Fibroblast of villous mesenchyme (primary cell): ENCODE results near the gene OCSTAMP. TPM values are rescaled to one million over a fixed set of nuclear protein-coding genes. Genes with fewer than 3 reads are reported as not detected.

Experiments used
- DNase-seq: peaks from one replicate; pipeline ENCODE4 v3.0.0-alpha.2; 2010; ENCODE audit warnings: low read depth
- H3K4me3 ChIP-seq: 2 replicates; pipeline ENCODE4 v1.5.1; 2011; ENCODE audit warnings: low read depth, mild to moderate bottlenecking, low read length
- total RNA-seq: library from RNA; depleted of rRNA; stranded (reverse); fragments of >200 nt; gene quantifications from 2 replicates; pipeline ENCODE4 v1.2.3, GENCODE V29; 2012
- TF ChIP-seq, protein P1 (sequence below): IDR thresholded peaks from 2 replicates; pipeline ENCODE4 v1.5.1; 2012; ENCODE audit warnings: low read depth, mild to moderate bottlenecking, low read length; ENCODE audit not compliant: insufficient read depth

OCSTAMP gene
- total RNA-seq, 1 donor = not detected

DNA sequence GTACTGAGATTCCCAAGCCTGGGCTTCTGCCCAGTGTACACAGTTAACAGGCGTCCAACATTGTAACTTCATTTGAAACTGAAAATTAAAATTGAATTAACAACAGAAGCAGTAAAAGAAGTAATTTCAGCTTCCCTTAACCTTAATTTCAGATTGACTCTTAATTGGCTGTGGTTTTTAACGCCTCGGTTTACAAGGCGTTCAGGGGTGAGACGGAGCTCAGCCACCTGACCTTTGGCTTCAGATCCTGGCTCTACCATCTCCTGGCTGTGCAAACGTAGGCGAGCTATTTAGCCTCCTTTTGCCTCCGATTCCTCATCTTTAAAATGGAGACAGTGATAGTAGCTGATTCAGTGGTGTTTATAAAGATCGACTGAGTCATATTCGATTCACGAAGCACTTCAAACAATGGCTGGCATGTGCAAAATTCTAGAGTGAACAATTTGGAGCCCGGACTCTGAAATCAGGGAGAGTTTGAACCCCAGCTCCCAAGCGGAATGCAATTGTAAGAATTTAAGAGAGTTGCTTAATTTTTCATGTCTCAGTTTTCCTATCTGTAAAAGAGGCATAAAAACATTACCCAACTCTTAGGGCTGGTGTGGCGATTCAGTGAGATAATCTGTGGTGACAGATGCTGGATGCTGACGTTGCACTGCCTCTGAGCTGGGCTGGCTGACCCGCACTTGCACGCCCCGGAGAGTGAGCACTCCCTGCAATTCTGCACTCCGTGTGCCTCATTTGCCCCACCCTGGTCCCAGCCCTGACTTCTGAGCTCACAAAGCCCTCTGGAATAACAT lies 23.5 kb upstream of the OCSTAMP start:
- no peak for DNase-seq
- TF ChIP-seq, protein P1, sequence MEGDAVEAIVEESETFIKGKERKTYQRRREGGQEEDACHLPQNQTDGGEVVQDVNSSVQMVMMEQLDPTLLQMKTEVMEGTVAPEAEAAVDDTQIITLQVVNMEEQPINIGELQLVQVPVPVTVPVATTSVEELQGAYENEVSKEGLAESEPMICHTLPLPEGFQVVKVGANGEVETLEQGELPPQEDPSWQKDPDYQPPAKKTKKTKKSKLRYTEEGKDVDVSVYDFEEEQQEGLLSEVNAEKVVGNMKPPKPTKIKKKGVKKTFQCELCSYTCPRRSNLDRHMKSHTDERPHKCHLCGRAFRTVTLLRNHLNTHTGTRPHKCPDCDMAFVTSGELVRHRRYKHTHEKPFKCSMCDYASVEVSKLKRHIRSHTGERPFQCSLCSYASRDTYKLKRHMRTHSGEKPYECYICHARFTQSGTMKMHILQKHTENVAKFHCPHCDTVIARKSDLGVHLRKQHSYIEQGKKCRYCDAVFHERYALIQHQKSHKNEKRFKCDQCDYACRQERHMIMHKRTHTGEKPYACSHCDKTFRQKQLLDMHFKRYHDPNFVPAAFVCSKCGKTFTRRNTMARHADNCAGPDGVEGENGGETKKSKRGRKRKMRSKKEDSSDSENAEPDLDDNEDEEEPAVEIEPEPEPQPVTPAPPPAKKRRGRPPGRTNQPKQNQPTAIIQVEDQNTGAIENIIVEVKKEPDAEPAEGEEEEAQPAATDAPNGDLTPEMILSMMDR = no peak
- no peak overlapping the region for H3K4me3 ChIP-seq

DNA sequence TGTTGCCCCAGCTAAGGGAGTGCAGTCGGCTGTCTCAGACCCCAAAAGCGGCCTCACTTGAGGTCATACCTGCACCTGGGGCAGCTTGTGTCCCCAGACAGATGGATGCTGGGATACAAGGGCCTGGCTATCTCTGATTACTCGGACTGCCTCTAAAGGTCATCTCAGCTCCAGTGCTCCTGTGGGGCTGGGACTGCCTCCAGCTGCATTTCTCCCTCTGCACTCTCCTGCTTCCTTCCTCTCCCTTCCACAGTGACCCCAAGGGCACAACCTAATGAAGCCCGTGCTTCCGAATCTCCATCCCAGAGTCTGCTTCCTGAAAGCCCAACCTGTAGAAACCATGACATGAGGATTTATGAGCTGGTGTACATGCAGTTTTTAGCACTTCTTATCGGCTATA lies 22.8 kb upstream of the OCSTAMP start:
- TF ChIP-seq, protein P1 = no peak
- H3K4me3 ChIP-seq = no peak overlapping the region
- DNase-seq = no peak

DNA sequence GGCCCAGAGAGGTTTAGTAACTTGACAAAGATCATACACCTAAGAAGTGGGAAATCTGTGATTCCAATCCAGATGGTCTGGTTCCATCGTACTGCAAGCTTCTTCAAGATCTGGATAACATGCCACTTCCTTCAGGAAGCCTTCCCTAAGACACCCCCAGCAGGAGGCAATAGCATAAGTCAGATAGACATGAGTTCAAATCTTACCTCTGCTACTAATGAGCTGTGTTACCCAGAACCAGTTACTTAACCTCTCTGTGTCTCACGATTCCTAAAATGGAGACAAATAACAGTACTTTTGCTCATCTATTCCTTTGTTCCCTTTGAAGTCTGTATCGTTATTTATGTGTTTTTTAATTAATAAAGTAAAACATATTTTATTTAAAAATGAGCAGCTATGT lies 22.3 kb upstream of the OCSTAMP start:
- DNase-seq = no peak
- no peak overlapping the region for H3K4me3 ChIP-seq
- TF ChIP-seq, protein P1 = no peak

DNA sequence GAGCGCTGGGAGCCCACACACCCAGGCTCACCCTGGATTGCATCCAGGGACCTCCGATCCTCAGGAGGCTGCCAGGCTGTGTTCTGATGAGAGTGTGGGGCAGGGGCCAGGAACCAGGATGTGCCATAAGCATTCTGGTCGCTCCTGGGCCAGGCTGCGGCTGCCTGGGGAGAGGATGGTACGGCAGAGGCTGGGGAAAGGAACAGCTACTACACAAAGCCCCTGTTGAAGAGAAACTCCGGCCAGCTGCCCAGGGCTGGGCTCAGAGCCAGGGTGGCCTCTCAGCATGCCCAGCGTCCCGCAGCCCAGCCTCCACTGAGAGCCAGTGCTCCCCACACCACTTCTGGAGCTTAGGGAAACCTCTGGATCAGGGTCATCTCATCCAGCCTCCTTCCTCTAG lies 21.7 kb upstream of the OCSTAMP start:
- no peak overlapping the region for H3K4me3 ChIP-seq
- TF ChIP-seq, protein P1 = no peak
- DNase-seq = no peak

DNA sequence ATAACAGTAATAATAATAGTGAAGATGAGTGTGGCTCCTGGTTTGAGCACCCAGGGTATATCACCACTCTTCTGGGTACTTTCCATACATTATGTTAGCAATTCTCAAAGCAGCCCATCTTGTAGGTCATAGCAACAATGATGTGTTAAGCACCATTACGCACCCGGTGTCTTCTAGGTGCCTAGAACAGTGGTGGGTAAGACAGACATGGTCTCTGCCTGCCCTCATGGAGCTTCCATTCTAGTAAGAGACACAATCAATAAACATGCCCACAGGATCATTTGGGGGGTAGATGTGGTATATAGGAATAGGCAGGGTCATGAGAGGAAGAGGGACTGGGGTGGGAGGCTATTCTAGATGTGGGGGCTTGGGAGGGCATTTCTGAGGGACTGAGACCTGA lies 21.0 kb upstream of the OCSTAMP start:
- DNase-seq = no peak
- TF ChIP-seq, protein P1 = no peak
- H3K4me3 ChIP-seq = no peak overlapping the region

DNA sequence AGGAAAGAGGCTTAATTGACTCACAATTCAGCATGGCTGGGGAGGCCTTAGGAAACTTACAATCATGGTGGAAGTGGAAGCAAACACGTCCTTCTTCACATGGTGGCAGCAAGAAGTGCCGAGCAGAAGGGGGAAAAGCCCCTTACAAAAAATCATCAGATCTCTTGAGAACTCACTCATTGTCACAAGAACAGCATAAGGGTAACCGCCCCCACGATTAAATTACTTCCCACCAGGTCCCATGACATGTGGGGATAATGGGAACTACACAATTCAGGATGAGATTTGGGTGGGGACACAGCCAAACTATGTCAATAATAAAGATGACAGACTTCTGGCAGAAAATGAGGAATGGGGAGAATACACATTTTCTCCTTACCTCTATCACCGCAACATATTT lies 20.5 kb upstream of the OCSTAMP start:
- TF ChIP-seq, protein P1 = no peak
- H3K4me3 ChIP-seq = no peak overlapping the region
- DNase-seq = no peak

DNA sequence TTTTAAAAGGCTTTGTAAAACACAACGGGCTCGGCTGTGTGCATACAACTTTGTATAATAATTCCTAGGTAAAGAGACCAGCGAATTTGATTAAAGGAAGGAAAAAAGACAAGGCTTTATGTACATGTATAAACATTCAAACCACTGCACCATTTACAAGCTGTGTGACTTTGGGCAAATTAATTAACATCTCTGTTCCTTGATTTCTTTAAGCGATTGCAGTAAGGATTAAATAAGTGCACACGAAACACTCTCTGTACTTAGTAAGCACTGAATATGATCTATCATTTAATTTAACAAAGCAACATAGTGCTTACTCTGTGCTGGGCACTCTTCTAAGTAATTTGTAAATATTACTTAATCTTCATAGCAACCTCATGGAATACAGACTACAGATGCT lies 19.5 kb upstream of the OCSTAMP start:
- H3K4me3 ChIP-seq = no peak overlapping the region

More for the DNA sequence above, 19.5 kb upstream of the OCSTAMP start:
- TF ChIP-seq, protein P1 = no peak
- no peak for DNase-seq
